ENCODE results near the gene ICE1. TPM values are rescaled to one million over a fixed set of nuclear protein-coding genes. Genes with fewer than 3 reads are reported as not detected.
A peak's percentile ranks its signal among the peaks of the same experiment; 100 is the strongest.

Gene ICE1
- total and polyA plus RNA-seq, 9 of the 15 experiments (the other 6 are each of a cell fraction or from before 2014, with no cell fraction given): 4.9 to 47.4 (median 28.2) TPM

DNA sequence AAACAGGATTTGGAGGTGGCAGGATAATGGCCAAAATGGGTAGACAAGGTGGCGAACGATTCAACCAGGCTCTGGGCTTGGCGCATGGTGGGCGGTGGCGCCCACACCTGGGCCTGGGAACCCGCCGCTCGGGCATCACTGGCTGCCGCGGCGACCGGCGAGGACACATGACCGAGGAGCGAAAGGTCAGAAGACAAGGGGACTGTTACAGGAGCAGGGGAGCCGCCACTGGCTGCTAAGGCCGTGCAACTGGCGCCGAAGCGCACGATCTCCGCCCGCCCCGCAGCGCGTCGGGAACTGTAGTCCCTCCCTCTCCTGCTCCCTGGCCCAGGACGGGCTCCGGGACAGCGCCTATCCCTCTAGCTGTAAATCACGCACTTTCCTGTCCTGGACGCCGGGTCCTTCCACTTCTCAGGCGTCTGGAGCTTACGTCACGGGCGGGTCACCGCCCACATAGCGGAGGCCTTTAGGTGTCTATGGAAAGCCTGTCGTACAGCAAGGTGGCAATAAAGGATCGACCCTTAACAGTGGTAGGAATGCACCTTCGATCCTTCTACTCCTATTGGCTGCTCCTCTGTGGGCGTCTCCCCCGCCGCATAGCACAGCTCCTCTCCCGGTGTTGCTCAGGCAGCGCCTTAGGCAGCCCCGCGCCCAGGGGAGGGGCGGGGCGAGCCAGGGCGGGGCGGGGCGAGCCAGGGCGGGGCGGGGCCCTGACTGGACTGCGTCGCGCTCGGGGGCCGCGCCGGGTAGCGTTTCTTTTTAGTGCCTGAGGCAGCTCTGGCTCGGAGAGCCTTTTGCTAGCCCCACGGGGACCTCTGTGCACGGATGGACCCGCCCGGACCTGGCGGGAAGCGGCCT, at the start of gene ICE1 (continued):
- TF ChIP-seq, protein P1, sequence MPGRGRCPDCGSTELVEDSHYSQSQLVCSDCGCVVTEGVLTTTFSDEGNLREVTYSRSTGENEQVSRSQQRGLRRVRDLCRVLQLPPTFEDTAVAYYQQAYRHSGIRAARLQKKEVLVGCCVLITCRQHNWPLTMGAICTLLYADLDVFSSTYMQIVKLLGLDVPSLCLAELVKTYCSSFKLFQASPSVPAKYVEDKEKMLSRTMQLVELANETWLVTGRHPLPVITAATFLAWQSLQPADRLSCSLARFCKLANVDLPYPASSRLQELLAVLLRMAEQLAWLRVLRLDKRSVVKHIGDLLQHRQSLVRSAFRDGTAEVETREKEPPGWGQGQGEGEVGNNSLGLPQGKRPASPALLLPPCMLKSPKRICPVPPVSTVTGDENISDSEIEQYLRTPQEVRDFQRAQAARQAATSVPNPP (IDR thresholded peaks at IDR 0.05; ENCODE audit: borderline replicate concordance, insufficient read depth, insufficient read length): no peak
- TF ChIP-seq, protein P2, sequence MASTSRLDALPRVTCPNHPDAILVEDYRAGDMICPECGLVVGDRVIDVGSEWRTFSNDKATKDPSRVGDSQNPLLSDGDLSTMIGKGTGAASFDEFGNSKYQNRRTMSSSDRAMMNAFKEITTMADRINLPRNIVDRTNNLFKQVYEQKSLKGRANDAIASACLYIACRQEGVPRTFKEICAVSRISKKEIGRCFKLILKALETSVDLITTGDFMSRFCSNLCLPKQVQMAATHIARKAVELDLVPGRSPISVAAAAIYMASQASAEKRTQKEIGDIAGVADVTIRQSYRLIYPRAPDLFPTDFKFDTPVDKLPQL (IDR thresholded peaks at IDR 0.05; ENCODE audit: extremely low read depth, insufficient read length): peak; percentile 13
- TF ChIP-seq ZEB2 (IDR thresholded peaks at IDR 0.05): peak; percentile 60; the same call in 1 of the 2 replicates
- peak; percentile 79; the same call in 1 of the 2 replicates for TF ChIP-seq TFAP4 (CRISPR knock-in tag; IDR thresholded peaks at IDR 0.05; ENCODE audit: borderline replicate concordance)
- TF ChIP-seq, protein P3, sequence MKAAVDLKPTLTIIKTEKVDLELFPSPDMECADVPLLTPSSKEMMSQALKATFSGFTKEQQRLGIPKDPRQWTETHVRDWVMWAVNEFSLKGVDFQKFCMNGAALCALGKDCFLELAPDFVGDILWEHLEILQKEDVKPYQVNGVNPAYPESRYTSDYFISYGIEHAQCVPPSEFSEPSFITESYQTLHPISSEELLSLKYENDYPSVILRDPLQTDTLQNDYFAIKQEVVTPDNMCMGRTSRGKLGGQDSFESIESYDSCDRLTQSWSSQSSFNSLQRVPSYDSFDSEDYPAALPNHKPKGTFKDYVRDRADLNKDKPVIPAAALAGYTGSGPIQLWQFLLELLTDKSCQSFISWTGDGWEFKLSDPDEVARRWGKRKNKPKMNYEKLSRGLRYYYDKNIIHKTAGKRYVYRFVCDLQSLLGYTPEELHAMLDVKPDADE (conservative IDR thresholded peaks at IDR 0.05; ENCODE audit: control insufficient read depth, low read depth, low read length): peak; percentile 86
- peak; percentile 78 for TF ChIP-seq MGA (IDR thresholded peaks at IDR 0.05)
- TF ChIP-seq BCOR (IDR thresholded peaks at IDR 0.05): no peak; the same call in 1 of the 2 replicates
- TF ChIP-seq KAT7 (CRISPR knock-in tag; IDR thresholded peaks at IDR 0.05; ENCODE audit: borderline replicate concordance): peak; percentile 3; the same call in 1 of the 2 replicates
- TF ChIP-seq ZNF354B (CRISPR knock-in tag; IDR thresholded peaks at IDR 0.05): no peak

Data from K562 (cell line).